Sigmoid colon (tissue), 4 donors: Measurements from ENCODE around the gene HECTD4.

Source experiments
- CTCF ChIP-seq, 4 experiments: fragments of 450-650 bp in 3 of 4; fragments of 200-600 bp in 1 of 4; IDR thresholded peaks; one replicate each; pipeline ENCODE4 v1.5.1; 2016 to 2019; ENCODE audit warnings: antibody characterized with exemption in 4 of 4, mild to moderate bottlenecking in 3 of 4, moderate library complexity in 2 of 4
- EP300 ChIP-seq, 4 donors: sonication (generic); formaldehyde crosslinking; IDR thresholded peaks; one replicate each; pipeline ENCODE4 v1.6.1; 2017; ENCODE audit warnings: antibody characterized with exemption in 4 of 4
- POLR2AphosphoS5 ChIP-seq, 4 donors: sonication (generic); formaldehyde crosslinking; IDR thresholded peaks; one replicate each; pipeline ENCODE4 v1.6.1; 2017; ENCODE audit warnings: antibody characterized with exemption in 4 of 4

GRCh38 chr12:112168561-112168971 is 213.7 kb downstream of the HECTD4 start:
- TF ChIP-seq POLR2AphosphoS5 (IDR thresholded peaks at IDR 0.05) = no peak
- no peak for TF ChIP-seq EP300 (IDR thresholded peaks at IDR 0.05)
- no peak for TF ChIP-seq CTCF (IDR thresholded peaks at IDR 0.05)
